ENCODE data around the gene MICAL3. TPM values are rescaled to one million over a fixed set of nuclear protein-coding genes. Genes with fewer than 3 reads are reported as not detected.

MICAL3 gene
- total and polyA plus RNA-seq, 9 of the 15 experiments (the other 6 are each of a cell fraction or from before 2014, with no cell fraction given), result 0.53 to 32.1 (median 12.3) TPM

GRCh38 chr22:17782158-17782557 lies 242.2 kb downstream of the MICAL3 start:
- intact Hi-C loops (cut with micrococcal nuclease), result no loop called here
- H2AFZ ChIP-seq (ENCODE audit: low read depth, low read length), result no peak overlapping the region
- FAIRE-seq, result no peak
- BruUV-seq (replicated peaks), result no TSS peak
- DNase-seq (ENCODE audit: extremely low read depth in 1 of 4, low spot score in 3 of 4), result no peak
- no peaks in the 10 kb centered on the region for H3K36me3 ChIP-seq (ENCODE audit: control insufficient read depth, insufficient read depth, low read length)
- TF ChIP-seq ZNF589 (CRISPR knock-in tag; IDR thresholded peaks at IDR 0.05; ENCODE audit: low read depth), result no peak
- TF ChIP-seq, protein P1, sequence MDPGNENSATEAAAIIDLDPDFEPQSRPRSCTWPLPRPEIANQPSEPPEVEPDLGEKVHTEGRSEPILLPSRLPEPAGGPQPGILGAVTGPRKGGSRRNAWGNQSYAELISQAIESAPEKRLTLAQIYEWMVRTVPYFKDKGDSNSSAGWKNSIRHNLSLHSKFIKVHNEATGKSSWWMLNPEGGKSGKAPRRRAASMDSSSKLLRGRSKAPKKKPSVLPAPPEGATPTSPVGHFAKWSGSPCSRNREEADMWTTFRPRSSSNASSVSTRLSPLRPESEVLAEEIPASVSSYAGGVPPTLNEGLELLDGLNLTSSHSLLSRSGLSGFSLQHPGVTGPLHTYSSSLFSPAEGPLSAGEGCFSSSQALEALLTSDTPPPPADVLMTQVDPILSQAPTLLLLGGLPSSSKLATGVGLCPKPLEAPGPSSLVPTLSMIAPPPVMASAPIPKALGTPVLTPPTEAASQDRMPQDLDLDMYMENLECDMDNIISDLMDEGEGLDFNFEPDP (CRISPR knock-in tag; IDR thresholded peaks at IDR 0.05), result no peak
- TF ChIP-seq TBP (optimal IDR thresholded peaks at IDR 0.05; ENCODE audit: low read depth, low read length), result no peak
- TF ChIP-seq ZSCAN32 (CRISPR knock-in tag; IDR thresholded peaks at IDR 0.05), result no peak
- TF ChIP-seq NRF1 (conservative IDR thresholded peaks at IDR 0.05 in 1 of 2, IDR thresholded peaks at IDR 0.05 in 1 of 2), result no peak
- in situ Hi-C loops (cut with MboI), result no loop called here
- CTCF ChIA-PET (ENCODE audit: low intra/inter-chr PET ratio), result no interaction called here
- no peaks in the 10 kb centered on the region; a peak in 1 of 5 replicates for H3K27me3 ChIP-seq (ENCODE audit: control insufficient read depth in 2 of 2, insufficient read depth in 2 of 2, low read length in 2 of 2)
- POLR2A ChIA-PET, result interaction anchor here (0.6 to 1.2 kb wide), 2 partner anchors 9 to 1640 kb away, joined by 5 to 7 read pairs; no protein-coding TSS in a partner anchor
- H3K27ac ChIP-seq (ENCODE audit: extremely low read depth, low read depth, low read length), result no peak overlapping the region
- no peak overlapping the region for H3K9ac ChIP-seq (ENCODE audit: insufficient read depth in 1 of 2, low read depth in 2 of 2, low read length in 2 of 2)
- WGBS (ENCODE audit: insufficient coverage, low coverage, missing lambda C conversion rate), result 48% methylated on average over 12 of the region's 13 CpGs
- no peaks in the 10 kb centered on the region for H3K79me2 ChIP-seq (ENCODE audit: control insufficient read depth, insufficient read depth, low read length)
- ATAC-seq, result no peak
- H4K20me1 ChIP-seq (replicated peaks; ENCODE audit: control insufficient read depth, insufficient read depth, low read length), result peaks cover 3% of the 10 kb centered on the region; the same call in 1 of the 2 replicates
- H3K4me3 ChIP-seq, result no peak overlapping the region
- H3K9me1 ChIP-seq (ENCODE audit: control insufficient read depth, insufficient read depth, low read length), result peaks cover 3% of the 10 kb centered on the region
- no peaks in the 10 kb centered on the region for H3K9me3 ChIP-seq (replicated peaks; ENCODE audit: control insufficient read depth, insufficient read depth, low read depth, low read length)
- H3K4me2 ChIP-seq (ENCODE audit: insufficient read depth, low read length), result no peak overlapping the region
- H3K4me1 ChIP-seq (replicated peaks in 1 of 2; ENCODE audit: control insufficient read depth in 2 of 2, insufficient read depth in 2 of 2, low read length in 2 of 2), result peaks cover 33 to 75% of the 10 kb centered on the region in 2 experiments; a peak in 4 of 5 replicates

All from K562 (cell line).